HepG2 (cell line): Measurements from ENCODE around the gene TPX2. TPM values are rescaled to one million over a fixed set of nuclear protein-coding genes. Genes with fewer than 3 reads are reported as not detected.

Source experiments
- ASH2L ChIP-seq: fragments of 300-600, 200-600 bp; sonication (generic); IDR thresholded peaks from 2 replicates; pipeline ENCODE4 v1.7.0; 2017; ENCODE audit warnings: low read depth, mild to moderate bottlenecking, moderate library complexity, mixed read lengths, low read length; ENCODE audit not compliant: insufficient read length
- EHMT2 ChIP-seq: fragments of 200-600 bp; sonication (generic); IDR thresholded peaks from 2 replicates; pipeline ENCODE4 v1.7.0; 2017; ENCODE audit warnings: antibody characterized with exemption, low read depth, low read length, borderline replicate concordance
- NFKBIZ ChIP-seq: IDR thresholded peaks from 2 replicates; pipeline ENCODE4 v1.6.1; 2018; ENCODE audit warnings: missing genetic modification reagents, missing compliant biosample characterization
- PHF20 ChIP-seq: sonication (generic); formaldehyde crosslinking; IDR thresholded peaks from 2 replicates; pipeline ENCODE4 v1.5.0; 2020; ENCODE audit warnings: mild to moderate bottlenecking, missing genetic modification reagents
- RFXAP ChIP-seq: sonication (generic); formaldehyde crosslinking; IDR thresholded peaks from 2 replicates; pipeline ENCODE4 v1.4.0; 2020; ENCODE audit warnings: missing genetic modification reagents, borderline replicate concordance
- SP1 ChIP-seq, 2 experiments: fragments of 450-650 bp in 1 of 2; sonication (generic) in 1 of 2; formaldehyde crosslinking in 1 of 2; IDR thresholded peaks; 2 replicates each; pipeline versions ENCODE4 v1.4.0 to v1.6.1; 2016 to 2020; ENCODE audit warnings: missing genetic modification reagents in 1 of 2
- XBP1 ChIP-seq: sonication (generic); formaldehyde crosslinking; IDR thresholded peaks from 2 replicates; pipeline ENCODE4 v1.5.0; 2020; ENCODE audit warnings: missing genetic modification reagents
- ZMAT3 ChIP-seq: sonication (generic); formaldehyde crosslinking; conservative IDR thresholded peaks from 2 replicates; pipeline ENCODE4 v1.7.0; 2021; ENCODE audit warnings: missing genetic modification reagents
- ZNF207 ChIP-seq: fragments of 450-650 bp; IDR thresholded peaks from 2 replicates; pipeline ENCODE4 v1.6.1; 2016; ENCODE audit warnings: antibody characterized with exemption, borderline replicate concordance
- ZNF446 ChIP-seq: sonication (generic); formaldehyde crosslinking; IDR thresholded peaks from 2 replicates; pipeline ENCODE4 v1.5.0; 2020; ENCODE audit warnings: mild to moderate bottlenecking, missing genetic modification reagents
- ZNF577 ChIP-seq: sonication (generic); formaldehyde crosslinking; IDR thresholded peaks from 2 replicates; pipeline ENCODE4 v1.4.0; 2020; ENCODE audit warnings: mild to moderate bottlenecking, low read depth, missing genetic modification reagents, borderline replicate concordance
- polyA plus RNA-seq, 8 experiments: library from polyadenylated mRNA; depleted of rRNA in 3 of 8; stranded (reverse) in 7 of 8; unstranded in 1 of 8; fragments of >200 nt; fragmentation: Illumina TruSeq in 4 of 8; extraction: Trizol in 4 of 8; gene quantifications; 2 replicates each; pipeline versions ENCODE4 v1.2.1 to v1.2.3, GENCODE V29; 2011 to 2016; ENCODE audit warnings: low read depth in 4 of 8, missing spikeins in 1 of 8, mixed read lengths in 1 of 8; ENCODE audit not compliant: insufficient read depth in 1 of 8
- total RNA-seq, 5 experiments: library from RNA; depleted of rRNA; stranded (reverse); fragments of >200 nt; fragmentation: Illumina TruSeq; extraction: Trizol; gene quantifications; 2 replicates each; pipeline ENCODE4 v1.2.3, GENCODE V29; 2016; ENCODE audit warnings: low read depth in 1 of 5
- TF ChIP-seq, protein P1 (sequence below): sonication (generic); formaldehyde crosslinking; IDR thresholded peaks from 2 replicates; pipeline ENCODE4 v1.5.0; 2020; ENCODE audit warnings: missing genetic modification reagents, mild to moderate bottlenecking, borderline replicate concordance
- TF ChIP-seq, protein P2 (sequence below): sonication (generic); formaldehyde crosslinking; IDR thresholded peaks from 2 replicates; pipeline ENCODE4 v1.5.1; 2020; ENCODE audit warnings: missing genetic modification reagents, mild to moderate bottlenecking, borderline replicate concordance
- TF ChIP-seq, protein P3 (sequence below): sonication (generic); formaldehyde crosslinking; IDR thresholded peaks from 2 replicates; pipeline ENCODE4 v1.8.0; 2022; ENCODE audit warnings: missing genetic modification reagents, mild to moderate bottlenecking, inconsistent platforms, borderline replicate concordance
- TF ChIP-seq, protein P4 (sequence below): sonication (generic); formaldehyde crosslinking; IDR thresholded peaks from 2 replicates; pipeline ENCODE4 v1.4.0; 2020; ENCODE audit warnings: missing genetic modification reagents
- TF ChIP-seq, protein P5 (sequence below): sonication (generic); formaldehyde crosslinking; IDR thresholded peaks from 2 replicates; pipeline ENCODE4 v1.5.0; 2020; ENCODE audit warnings: mild to moderate bottlenecking, missing genetic modification reagents, moderate library complexity
- TF ChIP-seq, protein P6 (sequence below): sonication (generic); formaldehyde crosslinking; IDR thresholded peaks from 2 replicates; pipeline ENCODE4 v1.5.0; 2020; ENCODE audit warnings: mild to moderate bottlenecking, missing genetic modification reagents
- TF ChIP-seq, protein P7 (sequence below): sonication (generic); formaldehyde crosslinking; IDR thresholded peaks from 2 replicates; pipeline ENCODE4 v1.4.0; 2020; ENCODE audit warnings: mild to moderate bottlenecking, missing genetic modification reagents

The TPX2 gene
- total and polyA plus RNA-seq, 2 of the 13 experiments (the other 11 are each of a cell fraction or from before 2014, with no cell fraction given) = 34.3 to 124 TPM

DNA sequence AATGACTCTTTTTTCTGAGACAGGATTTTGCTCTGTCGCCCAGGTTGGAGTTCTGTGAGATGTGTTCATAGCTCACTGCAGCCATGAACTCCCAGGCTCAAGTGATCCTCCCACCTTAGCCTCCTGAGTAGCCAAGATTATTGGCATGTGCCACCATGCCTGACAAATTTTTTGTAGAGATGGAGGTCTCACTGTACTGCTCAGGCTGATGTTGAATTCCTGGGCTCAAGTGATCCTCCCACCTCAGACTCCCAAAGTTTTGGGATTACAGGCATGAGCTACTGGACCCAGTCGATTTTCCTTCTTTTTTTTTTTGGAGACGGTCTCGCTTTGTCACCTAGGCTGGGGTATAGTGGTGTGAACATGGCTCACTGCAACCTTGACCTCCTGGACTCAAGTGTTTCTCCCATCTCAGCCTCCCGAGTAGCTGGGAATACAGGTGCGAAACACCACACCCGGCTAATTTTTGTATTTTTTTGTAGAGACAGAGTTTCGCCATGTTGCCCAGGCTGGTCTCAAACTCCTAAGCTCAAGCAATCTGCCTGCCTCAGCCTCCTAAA lies 40.8 kb upstream of the TPX2 start (continued):
- TF ChIP-seq, protein P1, sequence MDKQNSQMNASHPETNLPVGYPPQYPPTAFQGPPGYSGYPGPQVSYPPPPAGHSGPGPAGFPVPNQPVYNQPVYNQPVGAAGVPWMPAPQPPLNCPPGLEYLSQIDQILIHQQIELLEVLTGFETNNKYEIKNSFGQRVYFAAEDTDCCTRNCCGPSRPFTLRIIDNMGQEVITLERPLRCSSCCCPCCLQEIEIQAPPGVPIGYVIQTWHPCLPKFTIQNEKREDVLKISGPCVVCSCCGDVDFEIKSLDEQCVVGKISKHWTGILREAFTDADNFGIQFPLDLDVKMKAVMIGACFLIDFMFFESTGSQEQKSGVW (CRISPR knock-in tag) = no peak
- TF ChIP-seq, protein P2, sequence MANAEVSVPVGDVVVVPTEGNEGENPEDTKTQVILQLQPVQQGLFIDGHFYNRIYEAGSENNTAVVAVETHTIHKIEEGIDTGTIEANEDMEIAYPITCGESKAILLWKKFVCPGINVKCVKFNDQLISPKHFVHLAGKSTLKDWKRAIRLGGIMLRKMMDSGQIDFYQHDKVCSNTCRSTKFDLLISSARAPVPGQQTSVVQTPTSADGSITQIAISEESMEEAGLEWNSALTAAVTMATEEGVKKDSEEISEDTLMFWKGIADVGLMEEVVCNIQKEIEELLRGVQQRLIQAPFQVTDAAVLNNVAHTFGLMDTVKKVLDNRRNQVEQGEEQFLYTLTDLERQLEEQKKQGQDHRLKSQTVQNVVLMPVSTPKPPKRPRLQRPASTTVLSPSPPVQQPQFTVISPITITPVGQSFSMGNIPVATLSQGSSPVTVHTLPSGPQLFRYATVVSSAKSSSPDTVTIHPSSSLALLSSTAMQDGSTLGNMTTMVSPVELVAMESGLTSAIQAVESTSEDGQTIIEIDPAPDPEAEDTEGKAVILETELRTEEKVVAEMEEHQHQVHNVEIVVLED (CRISPR knock-in tag) = 0 out of 2 replicates have a peak, but pooled peaks have one; percentile 1
- TF ChIP-seq SP1 (IDR thresholded peaks at IDR 0.05) = no peak
- TF ChIP-seq SP1 (CRISPR knock-in tag; IDR thresholded peaks at IDR 0.05) = no peak
- no peak for TF ChIP-seq ZNF446
- no peak for TF ChIP-seq ZNF577 (CRISPR knock-in tag)
- TF ChIP-seq, protein P3, sequence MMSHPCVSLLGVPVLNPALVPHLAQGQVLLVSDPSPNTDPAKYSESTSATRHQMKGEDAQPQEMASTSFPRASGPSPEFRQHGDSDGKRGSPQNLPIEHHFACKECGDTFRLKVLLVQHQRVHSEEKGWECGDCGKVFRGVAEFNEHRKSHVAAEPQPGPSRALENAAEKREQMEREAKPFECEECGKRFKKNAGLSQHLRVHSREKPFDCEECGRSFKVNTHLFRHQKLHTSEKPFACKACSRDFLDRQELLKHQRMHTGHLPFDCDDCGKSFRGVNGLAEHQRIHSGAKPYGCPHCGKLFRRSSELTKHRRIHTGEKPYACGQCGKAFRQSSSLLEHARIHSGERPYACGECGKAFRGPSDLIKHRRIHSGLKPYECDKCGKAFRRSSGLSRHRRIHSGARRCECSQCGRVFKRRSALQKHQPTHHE = no peak
- TF ChIP-seq, protein P4, sequence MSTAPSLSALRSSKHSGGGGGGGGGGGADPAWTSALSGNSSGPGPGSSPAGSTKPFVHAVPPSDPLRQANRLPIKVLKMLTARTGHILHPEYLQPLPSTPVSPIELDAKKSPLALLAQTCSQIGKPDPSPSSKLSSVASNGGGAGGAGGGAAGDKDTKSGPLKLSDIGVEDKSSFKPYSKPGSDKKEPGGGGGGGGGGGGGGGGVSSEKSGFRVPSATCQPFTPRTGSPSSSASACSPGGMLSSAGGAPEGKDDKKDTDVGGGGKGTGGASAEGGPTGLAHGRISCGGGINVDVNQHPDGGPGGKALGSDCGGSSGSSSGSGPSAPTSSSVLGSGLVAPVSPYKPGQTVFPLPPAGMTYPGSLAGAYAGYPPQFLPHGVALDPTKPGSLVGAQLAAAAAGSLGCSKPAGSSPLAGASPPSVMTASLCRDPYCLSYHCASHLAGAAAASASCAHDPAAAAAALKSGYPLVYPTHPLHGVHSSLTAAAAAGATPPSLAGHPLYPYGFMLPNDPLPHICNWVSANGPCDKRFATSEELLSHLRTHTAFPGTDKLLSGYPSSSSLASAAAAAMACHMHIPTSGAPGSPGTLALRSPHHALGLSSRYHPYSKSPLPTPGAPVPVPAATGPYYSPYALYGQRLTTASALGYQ (CRISPR knock-in tag) = no peak
- TF ChIP-seq PHF20 = no peak
- TF ChIP-seq, protein P5, sequence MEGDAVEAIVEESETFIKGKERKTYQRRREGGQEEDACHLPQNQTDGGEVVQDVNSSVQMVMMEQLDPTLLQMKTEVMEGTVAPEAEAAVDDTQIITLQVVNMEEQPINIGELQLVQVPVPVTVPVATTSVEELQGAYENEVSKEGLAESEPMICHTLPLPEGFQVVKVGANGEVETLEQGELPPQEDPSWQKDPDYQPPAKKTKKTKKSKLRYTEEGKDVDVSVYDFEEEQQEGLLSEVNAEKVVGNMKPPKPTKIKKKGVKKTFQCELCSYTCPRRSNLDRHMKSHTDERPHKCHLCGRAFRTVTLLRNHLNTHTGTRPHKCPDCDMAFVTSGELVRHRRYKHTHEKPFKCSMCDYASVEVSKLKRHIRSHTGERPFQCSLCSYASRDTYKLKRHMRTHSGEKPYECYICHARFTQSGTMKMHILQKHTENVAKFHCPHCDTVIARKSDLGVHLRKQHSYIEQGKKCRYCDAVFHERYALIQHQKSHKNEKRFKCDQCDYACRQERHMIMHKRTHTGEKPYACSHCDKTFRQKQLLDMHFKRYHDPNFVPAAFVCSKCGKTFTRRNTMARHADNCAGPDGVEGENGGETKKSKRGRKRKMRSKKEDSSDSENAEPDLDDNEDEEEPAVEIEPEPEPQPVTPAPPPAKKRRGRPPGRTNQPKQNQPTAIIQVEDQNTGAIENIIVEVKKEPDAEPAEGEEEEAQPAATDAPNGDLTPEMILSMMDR (CRISPR knock-in tag) = no peak
- no peak for TF ChIP-seq ASH2L
- no peak for TF ChIP-seq NFKBIZ (CRISPR knock-in tag)
- no peak for TF ChIP-seq XBP1 (CRISPR knock-in tag)
- TF ChIP-seq ZNF207 = no peak
- TF ChIP-seq RFXAP = no peak
- TF ChIP-seq EHMT2 = no peak
- TF ChIP-seq ZMAT3 (CRISPR knock-in tag) = no peak
- TF ChIP-seq, protein P6, sequence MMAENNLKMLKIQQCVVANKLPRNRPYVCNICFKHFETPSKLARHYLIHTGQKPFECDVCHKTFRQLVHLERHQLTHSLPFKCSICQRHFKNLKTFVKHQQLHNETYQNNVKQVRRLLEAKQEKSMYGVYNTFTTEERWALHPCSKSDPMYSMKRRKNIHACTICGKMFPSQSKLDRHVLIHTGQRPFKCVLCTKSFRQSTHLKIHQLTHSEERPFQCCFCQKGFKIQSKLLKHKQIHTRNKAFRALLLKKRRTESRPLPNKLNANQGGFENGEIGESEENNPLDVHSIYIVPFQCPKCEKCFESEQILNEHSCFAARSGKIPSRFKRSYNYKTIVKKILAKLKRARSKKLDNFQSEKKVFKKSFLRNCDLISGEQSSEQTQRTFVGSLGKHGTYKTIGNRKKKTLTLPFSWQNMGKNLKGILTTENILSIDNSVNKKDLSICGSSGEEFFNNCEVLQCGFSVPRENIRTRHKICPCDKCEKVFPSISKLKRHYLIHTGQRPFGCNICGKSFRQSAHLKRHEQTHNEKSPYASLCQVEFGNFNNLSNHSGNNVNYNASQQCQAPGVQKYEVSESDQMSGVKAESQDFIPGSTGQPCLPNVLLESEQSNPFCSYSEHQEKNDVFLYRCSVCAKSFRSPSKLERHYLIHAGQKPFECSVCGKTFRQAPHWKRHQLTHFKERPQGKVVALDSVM = peak; percentile 42; the same call in 1 of the 2 replicates
- TF ChIP-seq, protein P7, sequence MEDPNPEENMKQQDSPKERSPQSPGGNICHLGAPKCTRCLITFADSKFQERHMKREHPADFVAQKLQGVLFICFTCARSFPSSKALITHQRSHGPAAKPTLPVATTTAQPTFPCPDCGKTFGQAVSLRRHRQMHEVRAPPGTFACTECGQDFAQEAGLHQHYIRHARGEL (CRISPR knock-in tag) = no peak
